ENCODE measurements around the gene RFFL. TPM values are rescaled to one million over a fixed set of nuclear protein-coding genes. Genes with fewer than 3 reads are reported as not detected.

Gene RFFL
- polyA plus RNA-seq, 4 donors, result 10.0 to 36.9 (median 16.9) TPM

Other genes with a start within 250 kb of the RFFL start
- 1 to 10 TPM in 1 of 4 donors, under 1 TPM in 1, not detected in 2; 0.98 to 2.7 TPM for gene CCT6B, start 102.2 kb downstream of the RFFL start, polyA plus RNA-seq
- 10 to 100 TPM; 10.3 to 18.2 (median 11.8) TPM for gene ZNF830, start 102.2 kb downstream of the RFFL start, polyA plus RNA-seq
- 10 to 100 TPM in 2 of 4 donors, 1 to 10 TPM in 2; 4.9 to 23.9 (median 9.9) TPM for gene LIG3, start 83.2 kb downstream of the RFFL start, polyA plus RNA-seq
- 10 to 100 TPM in 1 of 4 donors, 1 to 10 TPM in 2, under 1 TPM in 1; 0.89 to 12.2 (median 7.4) TPM for gene RAD51D, start 56.2 kb upstream of the RFFL start, polyA plus RNA-seq
- under 1 TPM in 1 of 4 donors, not detected in 3; 0.04 TPM for gene FNDC8, start 57.9 kb upstream of the RFFL start, polyA plus RNA-seq
- gene NLE1, start 78.6 kb upstream of the RFFL start, polyA plus RNA-seq, result 10 to 100 TPM in 2 of 4 donors, 1 to 10 TPM in 2; 1.8 to 13.9 (median 7.5) TPM
- gene UNC45B, start 84.1 kb upstream of the RFFL start, polyA plus RNA-seq, result under 1 TPM in 1 of 4 donors, not detected in 3; 0.62 TPM
- gene SLC35G3, start 130.7 kb upstream of the RFFL start, polyA plus RNA-seq, result under 1 TPM in 1 of 4 donors, not detected in 3; 0.22 TPM
- gene SLFN5, start 179.4 kb upstream of the RFFL start, polyA plus RNA-seq, result 1 to 10 TPM; 2.4 to 5.8 (median 3.0) TPM